ENCODE data around the gene SH3GL2. TPM values are rescaled to one million over a fixed set of nuclear protein-coding genes. Genes with fewer than 3 reads are reported as not detected.

Gene SH3GL2
- total RNA-seq, 4 donors from 2014 or later = not detected

GRCh38 chr9:17782430-17783149 is 203.7 kb downstream of the SH3GL2 start:
- H3K27ac ChIP-seq = no peak overlapping the region
- WGBS, 2 donors = 85 to 92% methylated on average over 6 of the region's 6 CpGs
- no peaks in the 10 kb centered on the region for H3K9me3 ChIP-seq
- H3K27me3 ChIP-seq = no peaks in the 10 kb centered on the region
- H3K4me3 ChIP-seq = no peak overlapping the region
- no peaks in the 10 kb centered on the region for H3K36me3 ChIP-seq
- no peak for DNase-seq (ENCODE audit: low spot score in 2 of 2)
- no peaks in the 10 kb centered on the region for H3K4me1 ChIP-seq
- no peak for TF ChIP-seq POLR2A (IDR thresholded peaks at IDR 0.05)
- TF ChIP-seq CTCF (IDR thresholded peaks at IDR 0.05) = no peak
- TF ChIP-seq EP300 (IDR thresholded peaks at IDR 0.05) = no peak

- 50 to 57% methylated on average over 1 of the region's 1 CpG for WGBS, 2 donors
- Histone ChIP-seq H3K36me3 (no peaks in the 10 kb centered on the region), H3K4me3 (no peak overlapping the region), H3K27me3 (no peaks in the 10 kb centered on the region), H3K27ac (no peak overlapping the region), H3K9me3 (no peaks in the 10 kb centered on the region), H3K4me1 (no peaks in the 10 kb centered on the region)
- no peak for TF ChIP-seq POLR2A (IDR thresholded peaks at IDR 0.05)
- TF ChIP-seq CTCF (IDR thresholded peaks at IDR 0.05) = no peak
- no peak for TF ChIP-seq EP300 (IDR thresholded peaks at IDR 0.05)
- no peak for DNase-seq (ENCODE audit: low spot score in 2 of 2)
These were observed 204.4 kb downstream of the SH3GL2 start for GRCh38 chr9:17783227-17783626.

GRCh38 chr9:17789316-17789715 is 210.4 kb downstream of the SH3GL2 start:
- no peaks in the 10 kb centered on the region for H3K4me1 ChIP-seq
- no peaks in the 10 kb centered on the region for H3K36me3 ChIP-seq
- no peak overlapping the region for H3K4me3 ChIP-seq
- H3K27ac ChIP-seq = no peak overlapping the region
- TF ChIP-seq POLR2A (IDR thresholded peaks at IDR 0.05) = no peak
- no peak for TF ChIP-seq EP300 (IDR thresholded peaks at IDR 0.05)
- no peak for TF ChIP-seq CTCF (IDR thresholded peaks at IDR 0.05)
- no peaks in the 10 kb centered on the region for H3K9me3 ChIP-seq
- WGBS, 2 donors = 87 to 92% methylated on average over 6 of the region's 6 CpGs
- DNase-seq (ENCODE audit: low spot score in 2 of 2) = no peak
- no peaks in the 10 kb centered on the region for H3K27me3 ChIP-seq

DNA sequence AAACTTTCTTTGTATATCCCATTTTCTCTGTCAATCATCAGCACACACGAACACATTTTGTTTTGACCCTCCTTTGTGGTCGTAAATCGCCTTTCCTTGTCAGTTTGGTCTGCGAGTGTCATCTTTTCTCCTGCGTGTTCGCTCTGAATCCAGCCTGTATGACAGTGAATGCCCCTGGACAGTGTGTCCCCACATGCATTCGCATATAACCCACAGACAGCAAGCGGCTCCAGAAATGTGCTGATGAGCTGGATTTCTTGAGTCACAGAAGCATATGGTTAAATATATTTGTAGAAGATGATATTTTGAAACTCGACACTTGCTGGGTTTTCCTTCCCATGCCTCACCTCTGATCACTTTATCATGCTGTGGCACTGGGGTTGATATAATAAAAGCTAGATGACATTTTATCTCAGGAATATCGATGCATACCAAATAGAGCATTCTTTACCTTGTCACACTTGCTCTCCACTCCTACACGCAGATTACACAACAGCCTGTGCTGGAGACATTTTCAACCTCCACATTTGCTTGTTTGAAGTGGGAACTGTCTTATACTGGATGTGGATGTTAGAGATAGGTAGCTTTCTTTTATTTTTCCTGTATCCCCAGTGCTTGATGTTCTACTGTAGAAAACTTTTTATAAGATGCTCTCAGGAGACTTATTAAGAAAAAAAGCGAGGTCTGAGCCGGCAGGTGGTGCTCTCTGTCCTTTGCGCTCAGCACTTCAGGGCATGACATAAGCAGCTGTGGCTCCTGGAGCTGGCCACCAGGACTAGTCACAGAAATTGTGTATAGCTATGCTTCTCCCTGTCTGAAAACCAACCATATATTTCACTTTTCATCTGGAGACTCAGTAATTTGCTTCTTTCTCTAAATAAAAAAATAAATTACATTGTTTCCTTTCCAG is 215.1 kb downstream of the SH3GL2 start:
- DNase-seq (ENCODE audit: low spot score in 2 of 2) = no peak
- WGBS, 2 donors = 74 to 77% methylated on average over 14 of the region's 14 CpGs
- TF ChIP-seq EP300 (IDR thresholded peaks at IDR 0.05) = no peak
- TF ChIP-seq POLR2A (IDR thresholded peaks at IDR 0.05) = no peak
- TF ChIP-seq CTCF (IDR thresholded peaks at IDR 0.05) = no peak
- H3K27me3 ChIP-seq = no peaks in the 10 kb centered on the region
- no peaks in the 10 kb centered on the region for H3K9me3 ChIP-seq
- no peaks in the 10 kb centered on the region for H3K36me3 ChIP-seq
- H3K4me3 ChIP-seq = no peak overlapping the region
- H3K27ac ChIP-seq = no peak overlapping the region
- no peaks in the 10 kb centered on the region for H3K4me1 ChIP-seq

GRCh38 chr9:17795744-17796143 is 216.9 kb downstream of the SH3GL2 start:
- 60 to 80% methylated on average over 6 of the region's 6 CpGs for WGBS, 2 donors
- TF ChIP-seq EP300 (IDR thresholded peaks at IDR 0.05) = no peak
- Histone ChIP-seq H3K4me3 (no peak overlapping the region), H3K9me3 (no peaks in the 10 kb centered on the region), H3K36me3 (no peaks in the 10 kb centered on the region), H3K27me3 (no peaks in the 10 kb centered on the region), H3K27ac (no peak overlapping the region), H3K4me1 (no peaks in the 10 kb centered on the region)
- no peak for DNase-seq (ENCODE audit: low spot score in 2 of 2)
